ENCODE results near the gene CCDC27. TPM values are rescaled to one million over a fixed set of nuclear protein-coding genes. Genes with fewer than 3 reads are reported as not detected.
"Not testable (repeated sequence)": the region's sequence is repeated elsewhere in the genome, so short reads cannot be mapped to it uniquely, and the experiment has no call there.

CCDC27 gene
- total RNA-seq, 2 experiments from 2014 or later = not detected

- Mint-ChIP-seq H3K4me1 (peaks cover 27% of the 10 kb centered on the region), H3K4me3 (peak overlapping the region; percentile 72), H3K27ac (peak overlapping the region; percentile 73), H3K9me3 (no peaks in the 10 kb centered on the region), H3K36me3 (ENCODE audit: low read depth) (no peaks in the 10 kb centered on the region), H3K27me3 (peaks cover 3% of the 10 kb centered on the region)
- ChIA-PET POLR2A (no interaction called here), CTCF (interaction anchor here (0.9 kb wide), 1 partner anchor 22 kb away, joined by 3 read pairs; no protein-coding TSS in a partner anchor)
- DNase-seq = no peak
Observed at GRCh38 chr1:3746389-3746829, 5.8 kb upstream of the CCDC27 start.

GRCh38 chr1:3746830-3747521 is 5.3 kb upstream of the CCDC27 start:
- Mint-ChIP-seq H3K36me3 (ENCODE audit: low read depth) (no peaks in the 10 kb centered on the region), H3K4me1 (peaks cover 27% of the 10 kb centered on the region), H3K27me3 (peaks cover 3% of the 10 kb centered on the region), H3K9me3 (no peaks in the 10 kb centered on the region), H3K4me3 (peak overlapping the region; percentile 72), H3K27ac (peak overlapping the region; percentile 73)
- POLR2A ChIA-PET = no interaction called here
- peak; percentile 91 for DNase-seq
- CTCF ChIA-PET = no interaction called here

- peak overlapping the region; percentile 68 for H3K4me3 Mint-ChIP-seq
- no peak for DNase-seq
- H3K4me1 Mint-ChIP-seq = peaks cover 27% of the 10 kb centered on the region
- H3K27ac Mint-ChIP-seq = peak overlapping the region; percentile 73
- peaks cover 3% of the 10 kb centered on the region for H3K27me3 Mint-ChIP-seq
- ChIA-PET CTCF (no interaction called here), POLR2A (no interaction called here)
- H3K36me3 Mint-ChIP-seq (ENCODE audit: low read depth) = no peaks in the 10 kb centered on the region
- H3K9me3 Mint-ChIP-seq = no peaks in the 10 kb centered on the region
Observed at GRCh38 chr1:3747522-3747848, 4.8 kb upstream of the CCDC27 start.

GRCh38 chr1:3747903-3748302 is 4.3 kb upstream of the CCDC27 start:
- Mint-ChIP-seq H3K36me3 (ENCODE audit: low read depth) (no peaks in the 10 kb centered on the region), H3K4me3 (peak overlapping the region; percentile 68), H3K9me3 (no peaks in the 10 kb centered on the region), H3K4me1 (peaks cover 27% of the 10 kb centered on the region), H3K27ac (peak overlapping the region; percentile 54), H3K27me3 (peaks cover 3% of the 10 kb centered on the region)
- no peak for DNase-seq
- ChIA-PET CTCF (no interaction called here), POLR2A (no interaction called here)

- POLR2A ChIA-PET; H3K9me3 Mint-ChIP-seq; H3K36me3 Mint-ChIP-seq (ENCODE audit: low read depth); H3K27me3 Mint-ChIP-seq; DNase-seq: not testable (repeated sequence)
- peak overlapping the region; percentile 42 for H3K27ac Mint-ChIP-seq
- H3K4me3 Mint-ChIP-seq = peak overlapping the region; percentile 68
- CTCF ChIA-PET = interaction anchor here (1.6 kb wide), 1 partner anchor 11 kb away, joined by 3 read pairs; no protein-coding TSS in a partner anchor
- peaks cover 27% of the 10 kb centered on the region for H3K4me1 Mint-ChIP-seq
Observed at GRCh38 chr1:3748316-3748900, 3.8 kb upstream of the CCDC27 start.

- Mint-ChIP-seq H3K4me1 (peaks cover 27% of the 10 kb centered on the region), H3K27me3 (peaks cover 3% of the 10 kb centered on the region), H3K36me3 (ENCODE audit: low read depth) (no peaks in the 10 kb centered on the region), H3K4me3 (no peak overlapping the region), H3K27ac (no peak overlapping the region), H3K9me3 (no peaks in the 10 kb centered on the region)
- no peak for DNase-seq
- POLR2A ChIA-PET = no interaction called here
- CTCF ChIA-PET = interaction anchor here (1.6 kb wide), 1 partner anchor 10 kb away, joined by 3 read pairs; no protein-coding TSS in a partner anchor
Observed at GRCh38 chr1:3749512-3749911, 2.7 kb upstream of the CCDC27 start.

- DNase-seq = no peak
- no peaks in the 10 kb centered on the region for H3K36me3 Mint-ChIP-seq (ENCODE audit: low read depth)
- CTCF ChIA-PET = no interaction called here
- peaks cover 3% of the 10 kb centered on the region for H3K27me3 Mint-ChIP-seq
- H3K4me3 Mint-ChIP-seq = no peak overlapping the region
- POLR2A ChIA-PET = no interaction called here
- H3K27ac Mint-ChIP-seq = no peak overlapping the region
- H3K4me1 Mint-ChIP-seq = peaks cover 18% of the 10 kb centered on the region
- H3K9me3 Mint-ChIP-seq = no peaks in the 10 kb centered on the region
Observed at GRCh38 chr1:3750741-3751140, 1.5 kb upstream of the CCDC27 start.

- Mint-ChIP-seq H3K27me3 (peaks cover 3% of the 10 kb centered on the region), H3K27ac (no peak overlapping the region), H3K36me3 (ENCODE audit: low read depth) (no peaks in the 10 kb centered on the region), H3K4me3 (no peak overlapping the region), H3K9me3 (no peaks in the 10 kb centered on the region), H3K4me1 (no peaks in the 10 kb centered on the region)
- CTCF ChIA-PET = no interaction called here
- POLR2A ChIA-PET = no interaction called here
- no peak for DNase-seq
Observed at GRCh38 chr1:3753656-3754454, 1.6 kb downstream of the CCDC27 start.

- Mint-ChIP-seq H3K4me3 (no peak overlapping the region), H3K4me1 (no peaks in the 10 kb centered on the region), H3K27ac (no peak overlapping the region), H3K36me3 (ENCODE audit: low read depth) (no peaks in the 10 kb centered on the region), H3K27me3 (peaks cover 13% of the 10 kb centered on the region), H3K9me3 (peaks cover 4% of the 10 kb centered on the region)
- POLR2A ChIA-PET = no interaction called here
- CTCF ChIA-PET = no interaction called here
- DNase-seq = no peak
Observed at GRCh38 chr1:3756394-3756793, 4.1 kb downstream of the CCDC27 start.

GRCh38 chr1:3759164-3759563 is 6.9 kb downstream of the CCDC27 start:
- POLR2A ChIA-PET = no interaction called here
- no peaks in the 10 kb centered on the region for H3K36me3 Mint-ChIP-seq (ENCODE audit: low read depth)
- H3K4me3 Mint-ChIP-seq = no peak overlapping the region
- no peaks in the 10 kb centered on the region for H3K4me1 Mint-ChIP-seq
- no peak for DNase-seq
- H3K27me3 Mint-ChIP-seq = peaks cover 13% of the 10 kb centered on the region
- no peak overlapping the region for H3K27ac Mint-ChIP-seq
- CTCF ChIA-PET = interaction anchor here (0.7 to 1.6 kb wide), 2 partner anchors 10 kb away, joined by 3 to 5 read pairs; no protein-coding TSS in a partner anchor
- peaks cover 4% of the 10 kb centered on the region for H3K9me3 Mint-ChIP-seq

GRCh38 chr1:3759796-3760195 is 7.5 kb downstream of the CCDC27 start:
- H3K27ac Mint-ChIP-seq = no peak overlapping the region
- ChIA-PET CTCF (interaction anchor here (0.7 to 1.6 kb wide), 2 partner anchors 9 to 10 kb away, joined by 3 to 5 read pairs; no protein-coding TSS in a partner anchor), POLR2A (no interaction called here)
- no peak for DNase-seq
- no peaks in the 10 kb centered on the region for H3K4me1 Mint-ChIP-seq
- H3K36me3 Mint-ChIP-seq (ENCODE audit: low read depth) = no peaks in the 10 kb centered on the region
- H3K4me3 Mint-ChIP-seq = no peak overlapping the region
- H3K9me3 Mint-ChIP-seq = peaks cover 4% of the 10 kb centered on the region
- peaks cover 13% of the 10 kb centered on the region for H3K27me3 Mint-ChIP-seq

GRCh38 chr1:3761296-3762010 is 9.2 kb downstream of the CCDC27 start:
- POLR2A ChIA-PET = no interaction called here
- Mint-ChIP-seq H3K4me3 (no peak overlapping the region), H3K9me3 (peaks cover 4% of the 10 kb centered on the region), H3K4me1 (no peaks in the 10 kb centered on the region), H3K27ac (no peak overlapping the region), H3K36me3 (ENCODE audit: low read depth) (no peaks in the 10 kb centered on the region), H3K27me3 (peaks cover 15% of the 10 kb centered on the region)
- no peak for DNase-seq
- CTCF ChIA-PET = interaction anchor here (0.8 kb wide), 1 partner anchor 9 kb away, joined by 3 read pairs; no protein-coding TSS in a partner anchor

Data from activated CD4-positive, alpha-beta T cell treated with anti-CD3 and anti-CD28 coated beads, Interleukin-2, amount 10 ng/mL, durations not matched to agents 7 days and 5 days (primary cell).